HepG2 (cell line): ENCODE measurements around the gene SPATS2. TPM values are rescaled to one million over a fixed set of nuclear protein-coding genes. Genes with fewer than 3 reads are reported as not detected.
A peak's percentile ranks its signal among the peaks of the same experiment; 100 is the strongest.

Source experiments
- ASH2L ChIP-seq: fragments of 300-600, 200-600 bp; sonication (generic); IDR thresholded peaks from 2 replicates; pipeline ENCODE4 v1.7.0; 2017; ENCODE audit warnings: low read depth, mild to moderate bottlenecking, moderate library complexity, mixed read lengths, low read length; ENCODE audit not compliant: insufficient read length
- BHLHE40 ChIP-seq: IDR thresholded peaks from 2 replicates; pipeline ENCODE4 v1.6.1; 2011; ENCODE audit warnings: low read length, improper control_type of control experiment
- CREM ChIP-seq, 2 experiments: sonication (generic) in 1 of 2; formaldehyde crosslinking in 1 of 2; IDR thresholded peaks; 2 replicates each; pipeline versions ENCODE4 v1.4.0 to v1.6.1; 2016 to 2020; ENCODE audit warnings: antibody characterized with exemption in 1 of 2, mild to moderate bottlenecking in 1 of 2, missing genetic modification reagents in 1 of 2
- EZH2 ChIP-seq: conservative IDR thresholded peaks from 2 replicates; pipeline ENCODE4 v1.6.1; 2012; ENCODE audit warnings: mild to moderate bottlenecking, low read depth, low read length, moderate library complexity
- GPBP1L1 ChIP-seq: sonication (generic); formaldehyde crosslinking; IDR thresholded peaks from 2 replicates; pipeline ENCODE4 v1.5.0; 2020; ENCODE audit warnings: mild to moderate bottlenecking, missing genetic modification reagents
- HNRNPH1 ChIP-seq: fragments of 200-400 bp; formaldehyde crosslinking; optimal IDR thresholded peaks from 2 replicates; pipeline ENCODE3; 2017; ENCODE audit warnings: mild to moderate bottlenecking, low read depth, low read length
- KLF15 ChIP-seq: sonication (generic); formaldehyde crosslinking; IDR thresholded peaks from 2 replicates; pipeline ENCODE4 v1.8.1; 2023; ENCODE audit warnings: borderline replicate concordance, mild to moderate bottlenecking, inconsistent platforms, missing genetic modification reagents, mixed read lengths
- MATR3 ChIP-seq: sonication (generic); formaldehyde crosslinking; IDR thresholded peaks from 2 replicates; pipeline ENCODE4 v1.4.0; 2020; ENCODE audit warnings: missing genetic modification reagents
- RBAK ChIP-seq: sonication (generic); formaldehyde crosslinking; IDR thresholded peaks from 2 replicates; pipeline ENCODE4 v1.5.1; 2020; ENCODE audit warnings: mild to moderate bottlenecking, missing genetic modification reagents
- SIX1 ChIP-seq: sonication (generic); formaldehyde crosslinking; IDR thresholded peaks from 2 replicates; pipeline ENCODE4 v1.4.0; 2020; ENCODE audit warnings: missing genetic modification reagents, borderline replicate concordance
- SMAD9 ChIP-seq: sonication (generic); formaldehyde crosslinking; IDR thresholded peaks from 2 replicates; pipeline ENCODE4 v1.5.1; 2020; ENCODE audit warnings: mild to moderate bottlenecking, missing genetic modification reagents
- SNAPC5 ChIP-seq: sonication (generic); formaldehyde crosslinking; IDR thresholded peaks from 2 replicates; pipeline ENCODE4 v1.8.1; 2023; ENCODE audit warnings: mild to moderate bottlenecking, missing genetic modification reagents, borderline replicate concordance
- TEAD2 ChIP-seq: sonication (generic); formaldehyde crosslinking; IDR thresholded peaks from 2 replicates; pipeline ENCODE4 v1.9.0; 2021; ENCODE audit warnings: missing genetic modification reagents
- ZNF350 ChIP-seq: sonication (generic); formaldehyde crosslinking; IDR thresholded peaks from 2 replicates; pipeline ENCODE4 v1.4.0; 2020; ENCODE audit warnings: mild to moderate bottlenecking, low read depth, missing genetic modification reagents, borderline replicate concordance
- ZNF567 ChIP-seq: sonication (generic); formaldehyde crosslinking; IDR thresholded peaks from 2 replicates; pipeline ENCODE4 v1.8.1; 2023; ENCODE audit warnings: mild to moderate bottlenecking, missing genetic modification reagents, borderline replicate concordance
- ZNF772 ChIP-seq: sonication (generic); formaldehyde crosslinking; IDR thresholded peaks from 2 replicates; pipeline ENCODE4 v1.5.0; 2020; ENCODE audit warnings: mild to moderate bottlenecking, missing genetic modification reagents
- ZNF773 ChIP-seq: sonication (generic); formaldehyde crosslinking; IDR thresholded peaks from 2 replicates; pipeline ENCODE4 v1.4.0; 2020; ENCODE audit warnings: missing genetic modification reagents, borderline replicate concordance
- polyA plus RNA-seq, 8 experiments: library from polyadenylated mRNA; depleted of rRNA in 3 of 8; stranded (reverse) in 7 of 8; unstranded in 1 of 8; fragments of >200 nt; fragmentation: Illumina TruSeq in 4 of 8; extraction: Trizol in 4 of 8; gene quantifications; 2 replicates each; pipeline versions ENCODE4 v1.2.1 to v1.2.3, GENCODE V29; 2011 to 2016; ENCODE audit warnings: low read depth in 4 of 8, missing spikeins in 1 of 8, mixed read lengths in 1 of 8; ENCODE audit not compliant: insufficient read depth in 1 of 8
- total RNA-seq, 5 experiments: library from RNA; depleted of rRNA; stranded (reverse); fragments of >200 nt; fragmentation: Illumina TruSeq; extraction: Trizol; gene quantifications; 2 replicates each; pipeline ENCODE4 v1.2.3, GENCODE V29; 2016; ENCODE audit warnings: low read depth in 1 of 5
- TF ChIP-seq, protein P1 (sequence below): sonication (generic); formaldehyde crosslinking; IDR thresholded peaks from 2 replicates; pipeline ENCODE4 v1.8.0; 2022; ENCODE audit warnings: mild to moderate bottlenecking, missing genetic modification reagents; ENCODE audit not compliant: insufficient replicate concordance
- TF ChIP-seq, protein P2 (sequence below): sonication (generic); formaldehyde crosslinking; conservative IDR thresholded peaks from 2 replicates; pipeline ENCODE4 v1.4.0; 2020; ENCODE audit warnings: missing genetic modification reagents
- TF ChIP-seq, protein P3 (sequence below): sonication (generic); formaldehyde crosslinking; IDR thresholded peaks from 2 replicates; pipeline ENCODE4 v1.8.0; 2022; ENCODE audit warnings: mild to moderate bottlenecking, missing genetic modification reagents
- TF ChIP-seq, protein P4 (sequence below): sonication (generic); formaldehyde crosslinking; IDR thresholded peaks from 2 replicates; pipeline ENCODE4 v1.8.1; 2023; ENCODE audit warnings: mild to moderate bottlenecking, missing genetic modification reagents

The SPATS2 gene
- total and polyA plus RNA-seq, 2 of the 13 experiments (the other 11 are each of a cell fraction or from before 2014, with no cell fraction given) = 19.3 to 28.1 TPM

GRCh38 chr12:49322708-49323523 is 44.3 kb upstream of the SPATS2 start, which contains the start of gene TROAP (continued):
- TF ChIP-seq, protein P1, sequence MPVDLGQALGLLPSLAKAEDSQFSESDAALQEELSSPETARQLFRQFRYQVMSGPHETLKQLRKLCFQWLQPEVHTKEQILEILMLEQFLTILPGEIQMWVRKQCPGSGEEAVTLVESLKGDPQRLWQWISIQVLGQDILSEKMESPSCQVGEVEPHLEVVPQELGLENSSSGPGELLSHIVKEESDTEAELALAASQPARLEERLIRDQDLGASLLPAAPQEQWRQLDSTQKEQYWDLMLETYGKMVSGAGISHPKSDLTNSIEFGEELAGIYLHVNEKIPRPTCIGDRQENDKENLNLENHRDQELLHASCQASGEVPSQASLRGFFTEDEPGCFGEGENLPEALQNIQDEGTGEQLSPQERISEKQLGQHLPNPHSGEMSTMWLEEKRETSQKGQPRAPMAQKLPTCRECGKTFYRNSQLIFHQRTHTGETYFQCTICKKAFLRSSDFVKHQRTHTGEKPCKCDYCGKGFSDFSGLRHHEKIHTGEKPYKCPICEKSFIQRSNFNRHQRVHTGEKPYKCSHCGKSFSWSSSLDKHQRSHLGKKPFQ (CRISPR knock-in tag) = no peak
- TF ChIP-seq, protein P2, sequence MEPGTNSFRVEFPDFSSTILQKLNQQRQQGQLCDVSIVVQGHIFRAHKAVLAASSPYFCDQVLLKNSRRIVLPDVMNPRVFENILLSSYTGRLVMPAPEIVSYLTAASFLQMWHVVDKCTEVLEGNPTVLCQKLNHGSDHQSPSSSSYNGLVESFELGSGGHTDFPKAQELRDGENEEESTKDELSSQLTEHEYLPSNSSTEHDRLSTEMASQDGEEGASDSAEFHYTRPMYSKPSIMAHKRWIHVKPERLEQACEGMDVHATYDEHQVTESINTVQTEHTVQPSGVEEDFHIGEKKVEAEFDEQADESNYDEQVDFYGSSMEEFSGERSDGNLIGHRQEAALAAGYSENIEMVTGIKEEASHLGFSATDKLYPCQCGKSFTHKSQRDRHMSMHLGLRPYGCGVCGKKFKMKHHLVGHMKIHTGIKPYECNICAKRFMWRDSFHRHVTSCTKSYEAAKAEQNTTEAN (CRISPR knock-in tag) = no peak; the same call in 1 of the 2 replicates
- TF ChIP-seq SMAD9 (CRISPR knock-in tag) (no peak), SNAPC5 (CRISPR knock-in tag) (no peak), BHLHE40 (no peak), ZNF773 (no peak), ZNF772 (CRISPR knock-in tag) (no peak), HNRNPH1 (no peak), MATR3 (no peak), ZNF567 (CRISPR knock-in tag) (no peak; the same call in 1 of the 2 replicates), RBAK (CRISPR knock-in tag) (no peak), KLF15 (CRISPR knock-in tag) (no peak), TEAD2 (CRISPR knock-in tag) (no peak), GPBP1L1 (no peak), SIX1 (CRISPR knock-in tag) (no peak), CREM (IDR thresholded peaks at IDR 0.05) (peak; percentile 84), CREM (CRISPR knock-in tag; IDR thresholded peaks at IDR 0.05) (no peak), ASH2L (peak; percentile 63), ZNF350 (no peak), EZH2 (no peak)
- TF ChIP-seq, protein P3, sequence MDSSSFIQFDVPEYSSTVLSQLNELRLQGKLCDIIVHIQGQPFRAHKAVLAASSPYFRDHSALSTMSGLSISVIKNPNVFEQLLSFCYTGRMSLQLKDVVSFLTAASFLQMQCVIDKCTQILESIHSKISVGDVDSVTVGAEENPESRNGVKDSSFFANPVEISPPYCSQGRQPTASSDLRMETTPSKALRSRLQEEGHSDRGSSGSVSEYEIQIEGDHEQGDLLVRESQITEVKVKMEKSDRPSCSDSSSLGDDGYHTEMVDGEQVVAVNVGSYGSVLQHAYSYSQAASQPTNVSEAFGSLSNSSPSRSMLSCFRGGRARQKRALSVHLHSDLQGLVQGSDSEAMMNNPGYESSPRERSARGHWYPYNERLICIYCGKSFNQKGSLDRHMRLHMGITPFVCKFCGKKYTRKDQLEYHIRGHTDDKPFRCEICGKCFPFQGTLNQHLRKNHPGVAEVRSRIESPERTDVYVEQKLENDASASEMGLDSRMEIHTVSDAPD (CRISPR knock-in tag) = no peak
- TF ChIP-seq, protein P4, sequence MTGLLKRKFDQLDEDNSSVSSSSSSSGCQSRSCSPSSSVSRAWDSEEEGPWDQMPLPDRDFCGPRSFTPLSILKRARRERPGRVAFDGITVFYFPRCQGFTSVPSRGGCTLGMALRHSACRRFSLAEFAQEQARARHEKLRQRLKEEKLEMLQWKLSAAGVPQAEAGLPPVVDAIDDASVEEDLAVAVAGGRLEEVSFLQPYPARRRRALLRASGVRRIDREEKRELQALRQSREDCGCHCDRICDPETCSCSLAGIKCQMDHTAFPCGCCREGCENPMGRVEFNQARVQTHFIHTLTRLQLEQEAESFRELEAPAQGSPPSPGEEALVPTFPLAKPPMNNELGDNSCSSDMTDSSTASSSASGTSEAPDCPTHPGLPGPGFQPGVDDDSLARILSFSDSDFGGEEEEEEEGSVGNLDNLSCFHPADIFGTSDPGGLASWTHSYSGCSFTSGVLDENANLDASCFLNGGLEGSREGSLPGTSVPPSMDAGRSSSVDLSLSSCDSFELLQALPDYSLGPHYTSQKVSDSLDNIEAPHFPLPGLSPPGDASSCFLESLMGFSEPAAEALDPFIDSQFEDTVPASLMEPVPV (CRISPR knock-in tag) = peak; percentile 39; the same call in 1 of the 2 replicates
